T follicular helper cell (primary cell): ENCODE data around the gene TRABD.
A peak's percentile ranks its signal among the peaks of the same experiment; 100 is the strongest.

Experiments used
- DNase-seq: peaks from one replicate; pipeline ENCODE4 v3.0.0-alpha.2; 2020; ENCODE audit warnings: low read depth

The TRABD gene

GRCh38 chr22:50238755-50239154 lies 53.0 kb downstream of the TRABD start:
- no peak for DNase-seq

DNA sequence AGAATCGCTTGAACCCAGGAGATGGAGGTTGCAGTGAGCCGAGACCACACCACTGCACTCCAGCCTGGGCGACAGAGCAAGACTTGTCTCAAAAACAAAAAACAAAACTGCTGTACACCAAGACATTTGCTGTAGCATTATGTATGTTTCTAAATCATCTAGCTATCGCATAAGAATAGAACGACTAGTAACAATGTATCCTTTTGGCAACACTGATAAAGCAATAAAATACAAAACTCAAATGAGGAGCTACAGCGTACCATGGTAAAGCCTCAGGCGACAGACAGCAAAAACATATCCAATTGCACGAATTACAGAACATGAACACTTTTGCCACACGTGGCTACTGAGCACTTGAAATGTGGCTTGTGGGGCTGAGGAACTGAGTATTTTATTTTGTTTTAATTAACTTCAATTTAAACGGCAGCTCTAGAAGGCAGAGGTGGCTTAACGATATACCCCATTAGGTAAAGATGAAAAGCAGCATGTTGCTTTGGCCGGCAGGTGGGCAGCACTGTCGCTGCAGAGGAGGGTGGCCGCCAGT lies 56.8 kb downstream of the TRABD start:
- DNase-seq = no peak

DNA sequence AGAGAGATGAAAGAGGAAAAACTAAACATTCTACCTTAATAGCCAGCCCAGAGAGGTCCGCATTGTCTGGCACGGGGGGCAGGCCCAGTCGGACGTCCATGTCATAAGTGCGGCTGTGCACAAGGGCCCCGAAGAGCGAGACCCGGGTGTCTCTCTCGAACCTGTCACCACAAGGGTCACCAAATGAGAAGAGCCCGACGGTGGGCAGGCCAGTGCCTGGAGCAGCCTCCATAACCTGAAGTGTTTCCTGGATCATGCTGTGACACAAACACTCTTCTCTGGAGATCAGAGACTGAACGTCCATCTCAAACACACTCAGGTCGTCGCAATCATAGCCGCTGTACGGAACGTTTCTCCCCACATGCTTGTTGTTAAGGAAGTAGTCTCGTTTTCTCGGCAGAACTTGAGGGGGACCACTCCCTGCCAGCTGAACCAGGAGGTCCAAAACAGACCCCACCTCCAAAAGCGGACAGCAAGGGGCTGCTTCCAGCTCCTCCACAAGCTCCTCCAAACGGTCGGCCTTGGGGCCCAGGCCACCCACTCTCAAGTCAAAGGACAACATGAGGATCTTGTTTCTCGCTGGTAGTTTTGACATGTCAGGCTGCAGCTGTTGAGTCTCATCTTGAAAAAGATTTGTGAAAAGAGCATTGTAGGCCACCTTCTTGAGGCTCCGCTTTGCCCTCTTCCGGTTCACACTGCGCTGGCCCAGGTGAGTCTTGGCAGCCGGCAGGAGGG lies 58.1 kb downstream of the TRABD start:
- DNase-seq = no peak

GRCh38 chr22:50244420-50245213 lies 58.9 kb downstream of the TRABD start, which contains the start of gene TUBGCP6:
TSS of gene TUBGCP6 (minus strand) at chr22:50245023. CDS start at chr22:50244459, 564 bp downstream.
- peak; percentile 89 for DNase-seq

- DNase-seq = no peak
These were observed 59.7 kb downstream of the TRABD start for GRCh38 chr22:50245214-50246072.

DNA sequence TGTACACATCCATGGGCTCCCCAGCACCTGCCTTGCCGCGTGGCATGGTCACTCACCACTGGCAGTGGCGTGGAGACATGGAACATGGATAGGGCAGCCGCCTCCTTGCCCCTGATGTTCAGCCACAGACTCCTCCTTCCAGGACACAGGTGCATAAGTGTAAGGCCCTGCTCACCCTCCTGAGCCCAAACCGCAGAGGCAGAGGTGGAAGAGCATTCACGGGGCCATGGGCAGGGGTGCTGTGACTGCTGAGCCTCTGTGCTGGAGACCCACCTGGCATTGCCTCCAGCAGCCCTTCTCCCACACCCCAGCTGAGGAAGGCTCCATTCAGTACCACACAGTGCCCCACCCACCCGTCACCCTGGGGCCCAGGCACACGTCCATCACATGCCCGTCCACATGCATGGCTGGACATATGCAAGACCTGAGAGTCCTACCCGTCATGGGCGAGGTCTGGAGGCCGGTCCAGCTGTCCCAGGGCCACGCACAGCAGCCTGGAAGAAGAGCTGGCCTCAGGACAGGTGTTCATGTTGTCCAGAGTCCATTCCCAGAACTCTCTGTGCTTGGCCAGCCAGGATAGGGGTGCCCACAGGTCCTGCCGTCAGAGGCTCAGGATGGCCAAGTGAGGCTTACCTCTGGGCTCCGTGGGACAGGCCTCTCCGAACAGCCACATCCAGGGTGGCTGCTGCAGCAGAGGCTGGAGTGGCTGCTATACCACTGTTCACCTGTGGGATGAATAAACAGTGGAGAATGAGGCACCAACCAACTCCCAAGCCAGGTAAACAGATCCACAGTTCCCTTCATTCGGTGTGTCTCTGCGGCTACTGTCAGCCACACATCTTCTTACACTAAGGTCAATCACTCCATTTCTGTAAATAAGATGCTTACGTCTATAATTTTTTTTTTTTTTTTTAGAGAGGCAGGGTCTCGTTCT lies 60.8 kb downstream of the TRABD start:
- DNase-seq = no peak

DNA sequence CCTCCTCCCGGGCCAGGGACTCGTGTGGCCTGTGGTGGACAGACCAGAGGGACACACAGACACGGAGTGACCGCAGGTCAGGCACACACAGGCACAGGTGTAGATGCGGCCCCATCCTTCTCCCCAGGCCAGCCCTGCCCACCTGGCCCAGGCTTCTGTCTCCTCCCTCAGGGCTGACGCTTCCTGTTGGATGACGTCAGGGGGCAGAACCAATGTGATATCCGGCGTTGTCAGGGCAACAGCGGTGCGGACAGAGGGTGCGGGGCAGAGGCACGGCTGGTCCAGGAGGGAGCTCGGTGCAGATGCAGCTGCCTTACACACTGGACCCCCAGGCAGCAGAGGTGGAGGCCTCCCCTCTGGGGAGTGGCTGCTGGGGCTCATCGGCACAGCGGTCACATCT lies 62.0 kb downstream of the TRABD start:
- DNase-seq = peak; percentile 44

DNA sequence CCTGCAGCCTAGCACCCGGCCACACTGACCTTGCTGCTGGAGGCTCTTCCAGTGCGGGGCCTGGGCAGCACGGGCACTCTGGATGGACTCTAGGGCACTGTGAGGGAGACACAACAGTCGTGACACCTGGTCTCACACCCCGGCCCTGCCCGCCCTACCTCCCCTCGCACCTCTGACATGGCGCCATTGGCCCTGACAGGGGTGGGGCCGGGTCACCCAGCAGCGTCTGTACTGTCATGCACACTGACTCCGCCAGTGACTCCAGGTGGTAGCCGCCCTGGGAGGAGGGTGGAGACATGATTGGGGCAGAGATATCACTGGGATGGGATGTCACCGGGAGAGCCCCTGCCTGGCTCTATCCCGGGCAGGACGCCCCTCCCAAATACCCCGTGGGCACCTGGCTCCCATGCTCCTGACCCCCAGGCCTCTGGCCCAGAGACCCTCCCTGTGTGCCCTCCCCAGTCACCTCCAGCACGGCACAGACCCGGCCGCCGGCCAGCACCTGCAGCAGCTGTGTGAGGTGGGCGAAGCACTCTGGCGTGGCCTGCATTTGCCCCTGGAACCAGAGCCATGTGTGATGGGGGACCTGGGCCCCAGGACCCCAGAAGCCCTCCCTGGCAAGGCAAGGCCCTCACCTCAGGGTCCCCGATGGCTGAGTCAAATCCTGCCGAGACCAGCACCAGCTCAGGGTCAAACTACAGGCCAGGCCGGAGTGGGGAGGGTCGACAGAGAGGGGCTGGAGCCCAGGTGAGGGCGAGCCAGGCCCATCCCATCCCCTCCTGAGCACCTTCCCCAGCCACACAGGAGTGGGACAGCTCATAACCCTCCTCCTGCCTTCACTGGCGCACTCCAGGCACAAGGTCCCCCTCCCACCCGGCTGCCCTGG lies 62.7 kb downstream of the TRABD start:
- no peak for DNase-seq
